Natural killer cell (primary cell): ENCODE results near the gene PKIG. TPM values are rescaled to one million over a fixed set of nuclear protein-coding genes. Genes with fewer than 3 reads are reported as not detected.
A peak's percentile ranks its signal among the peaks of the same experiment; 100 is the strongest.

Source experiments
- ATAC-seq, 3 donors: fragments of 150-1000 bp in 2 of 3; fragments of 200-7000 bp in 1 of 3; cut with Tn5 transposase; 1 replicate in 1 of 3; 2 replicates in 2 of 3; pipeline ENCODE4 v1.10.0; 2021; ENCODE audit warnings: mild to moderate bottlenecking in 2 of 3, moderate library complexity in 2 of 3
- DNase-seq, 2 donors: peaks; one replicate each; pipeline versions ENCODE4 v3.0.0 to v3.0.0-alpha.2; 2013 to 2021; ENCODE audit warnings: mixed read lengths in 1 of 2
- H3K27ac ChIP-seq: one replicate; pipeline ENCODE4 v1.5.1; 2013; ENCODE audit warnings: mild to moderate bottlenecking, low read length
- H3K27me3 ChIP-seq: one replicate; pipeline ENCODE4 v1.6.1; 2013; ENCODE audit warnings: low read length; ENCODE audit not compliant: control insufficient read depth, insufficient read depth
- H3K36me3 ChIP-seq: one replicate; pipeline ENCODE4 v1.6.1; 2013; ENCODE audit warnings: low read length; ENCODE audit not compliant: control insufficient read depth, insufficient read depth
- H3K4me1 ChIP-seq: one replicate; pipeline ENCODE4 v1.6.1; 2013; ENCODE audit warnings: low read length; ENCODE audit not compliant: control insufficient read depth, insufficient read depth
- H3K4me3 ChIP-seq: one replicate; pipeline ENCODE4 v1.5.1; 2013; ENCODE audit warnings: low read length
- H3K9me3 ChIP-seq: one replicate; pipeline ENCODE4 v1.6.1; 2013; ENCODE audit warnings: low read length; ENCODE audit not compliant: control insufficient read depth, insufficient read depth
- H3K27ac Mint-ChIP-seq, 2 donors: one replicate each; pipeline ENCODE4 v1.8.0; 2022; ENCODE audit warnings: mild to moderate bottlenecking in 2 of 2, mixed read lengths in 2 of 2, moderate library complexity in 1 of 2
- H3K27me3 Mint-ChIP-seq, 2 donors: one replicate each; pipeline ENCODE4 v1.8.0; 2022; ENCODE audit warnings: low read depth in 2 of 2, mixed read lengths in 2 of 2
- H3K36me3 Mint-ChIP-seq: one replicate; pipeline ENCODE4 v1.8.0; 2022; ENCODE audit warnings: mixed read lengths
- H3K4me1 Mint-ChIP-seq, 2 donors: one replicate each; pipeline ENCODE4 v1.8.0; 2022; ENCODE audit warnings: mixed read lengths in 2 of 2
- H3K4me3 Mint-ChIP-seq: one replicate; pipeline ENCODE4 v1.8.0; 2022; ENCODE audit warnings: mild to moderate bottlenecking, moderate library complexity, mixed read lengths
- H3K9me3 Mint-ChIP-seq, 2 donors: one replicate each; pipeline ENCODE4 v1.8.0; 2022; ENCODE audit warnings: mixed read lengths in 2 of 2
- WGBS: methylation state at CpG from one replicate; pipeline ENCODE4 v1.1.7; 2013; ENCODE audit warnings: missing lambda C conversion rate; ENCODE audit not compliant: insufficient coverage; 5-methylcytosine and 5-hydroxymethylcytosine counted together
- intact Hi-C: fragments of 100-400 bp; cut with micrococcal nuclease; formaldehyde crosslinking; loops from one replicate; pipeline ENCODE4 v1.14.2; 2022
- total RNA-seq, 4 donors: library from RNA; stranded (reverse); fragments of 120-200 nt in 1 of 4; gene quantifications; one replicate each; pipeline versions ENCODE4 v1.2.3 to v1.2.4, GENCODE V29; 2013 to 2022
- TF ChIP-seq, protein P1 (sequence below): fragments of 200-600 bp; IDR thresholded peaks from one replicate; pipeline ENCODE4 v1.8.0; 2022; ENCODE audit warnings: antibody characterized with exemption

PKIG gene
- total RNA-seq, 3 donors from 2014 or later (not counting 1 experiment from before 2014, with no cell fraction given): 0.82 to 1.5 (median 1.5) TPM

DNA sequence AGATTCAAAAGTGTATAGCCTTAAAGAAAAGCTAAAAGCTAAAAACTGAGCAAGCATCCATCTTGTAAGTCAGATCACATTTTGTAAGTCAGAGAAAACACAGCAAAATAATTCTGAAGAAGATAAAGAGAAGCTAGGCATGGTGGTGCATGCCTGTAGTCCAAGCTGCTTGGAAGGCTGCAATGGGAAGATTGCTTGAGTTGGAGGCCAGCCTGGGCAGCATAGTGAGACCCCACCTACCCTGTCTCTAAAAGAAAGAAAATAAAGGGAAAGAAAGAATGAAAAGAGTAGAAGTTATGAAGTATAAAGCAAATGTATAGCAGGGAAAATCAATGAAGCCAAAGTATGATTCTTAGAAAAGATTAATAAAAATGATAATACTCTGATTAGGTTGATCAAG lies 20.5 kb upstream of the PKIG start:
- Histone ChIP-seq H3K9me3 (no peaks in the 10 kb centered on the region), H3K4me1 (peaks cover 5% of the 10 kb centered on the region), H3K27ac (no peak overlapping the region), H3K27me3 (no peaks in the 10 kb centered on the region), H3K36me3 (no peaks in the 10 kb centered on the region), H3K4me3 (no peak overlapping the region)
- ATAC-seq (no peak), DNase-seq (no peak)
- Mint-ChIP-seq H3K9me3 (no peaks in the 10 kb centered on the region), H3K36me3 (no peaks in the 10 kb centered on the region), H3K4me3 (no peak overlapping the region), H3K27me3 (peaks cover 10 to 14% of the 10 kb centered on the region in 2 donors), H3K4me1 (peaks cover 0 to 7% of the 10 kb centered on the region in 2 donors), H3K27ac (no peak overlapping the region)
- TF ChIP-seq, protein P1, sequence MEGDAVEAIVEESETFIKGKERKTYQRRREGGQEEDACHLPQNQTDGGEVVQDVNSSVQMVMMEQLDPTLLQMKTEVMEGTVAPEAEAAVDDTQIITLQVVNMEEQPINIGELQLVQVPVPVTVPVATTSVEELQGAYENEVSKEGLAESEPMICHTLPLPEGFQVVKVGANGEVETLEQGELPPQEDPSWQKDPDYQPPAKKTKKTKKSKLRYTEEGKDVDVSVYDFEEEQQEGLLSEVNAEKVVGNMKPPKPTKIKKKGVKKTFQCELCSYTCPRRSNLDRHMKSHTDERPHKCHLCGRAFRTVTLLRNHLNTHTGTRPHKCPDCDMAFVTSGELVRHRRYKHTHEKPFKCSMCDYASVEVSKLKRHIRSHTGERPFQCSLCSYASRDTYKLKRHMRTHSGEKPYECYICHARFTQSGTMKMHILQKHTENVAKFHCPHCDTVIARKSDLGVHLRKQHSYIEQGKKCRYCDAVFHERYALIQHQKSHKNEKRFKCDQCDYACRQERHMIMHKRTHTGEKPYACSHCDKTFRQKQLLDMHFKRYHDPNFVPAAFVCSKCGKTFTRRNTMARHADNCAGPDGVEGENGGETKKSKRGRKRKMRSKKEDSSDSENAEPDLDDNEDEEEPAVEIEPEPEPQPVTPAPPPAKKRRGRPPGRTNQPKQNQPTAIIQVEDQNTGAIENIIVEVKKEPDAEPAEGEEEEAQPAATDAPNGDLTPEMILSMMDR: no peak
- intact Hi-C loops: no loop called here

DNA sequence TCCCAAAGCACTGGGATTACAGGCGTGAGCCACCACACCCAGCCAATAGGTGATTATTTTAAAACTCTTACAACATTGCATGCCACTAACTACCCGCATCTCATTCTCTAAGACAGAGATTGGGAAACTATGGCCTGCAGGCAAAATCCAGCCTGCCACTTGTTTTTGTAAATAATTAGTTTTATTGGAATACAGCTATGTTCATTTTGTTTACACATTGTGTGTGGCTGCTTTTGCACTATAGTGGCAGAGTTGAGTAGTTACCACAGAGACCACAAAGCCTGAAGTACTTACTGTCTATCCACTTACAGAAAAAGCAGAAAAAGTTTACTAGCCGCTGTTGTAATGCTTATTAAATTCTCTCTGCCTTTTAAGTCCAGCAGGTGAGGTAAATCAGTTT lies 16.4 kb upstream of the PKIG start:
- no peak overlapping the region for H3K4me3 Mint-ChIP-seq
- no peaks in the 10 kb centered on the region for H3K36me3 Mint-ChIP-seq
- no peak overlapping the region for H3K27ac Mint-ChIP-seq
- intact Hi-C loops: no loop called here
- H3K9me3 Mint-ChIP-seq: no peaks in the 10 kb centered on the region
- H3K27me3 Mint-ChIP-seq: peaks cover 0 to 3% of the 10 kb centered on the region in 2 donors
- WGBS: 77% methylated on average over 3 of the region's 3 CpGs
- H3K4me1 Mint-ChIP-seq: peaks cover 0 to 7% of the 10 kb centered on the region in 2 donors
- H3K27ac ChIP-seq: no peak overlapping the region
- H3K36me3 ChIP-seq: no peaks in the 10 kb centered on the region
- H3K4me1 ChIP-seq: peaks cover 5% of the 10 kb centered on the region
- no peaks in the 10 kb centered on the region for H3K27me3 ChIP-seq
- peak in 2 of 3 donors; percentile 55 to 79 for ATAC-seq
- DNase-seq: no peak
- H3K9me3 ChIP-seq: no peaks in the 10 kb centered on the region
- TF ChIP-seq, protein P1: no peak
- no peak overlapping the region for H3K4me3 ChIP-seq

DNA sequence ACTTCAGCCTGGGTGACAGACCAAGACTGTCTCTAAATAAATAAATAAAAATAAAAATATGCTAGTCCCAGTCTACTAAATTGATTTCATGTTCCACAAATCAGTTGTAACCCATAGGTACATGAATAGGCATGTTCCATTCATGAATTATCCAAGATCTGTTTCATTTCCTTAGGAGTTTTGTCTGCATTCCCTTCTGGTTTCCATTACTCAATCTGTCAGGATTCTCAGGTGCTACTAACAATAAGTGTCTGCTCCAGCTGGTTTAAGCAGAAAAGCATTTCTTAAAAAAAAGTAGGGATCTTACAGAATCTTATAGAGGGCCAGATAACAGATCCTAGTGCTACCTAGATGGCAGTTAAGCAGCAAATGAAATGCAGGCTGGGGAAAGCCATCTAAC lies 15.6 kb upstream of the PKIG start:
- Mint-ChIP-seq H3K4me3 (no peak overlapping the region), H3K36me3 (no peaks in the 10 kb centered on the region), H3K27me3 (peaks cover 0 to 2% of the 10 kb centered on the region in 2 donors), H3K27ac (no peak overlapping the region), H3K4me1 (peaks cover 0 to 13% of the 10 kb centered on the region in 2 donors), H3K9me3 (no peaks in the 10 kb centered on the region)
- Histone ChIP-seq H3K4me1 (peaks cover 5% of the 10 kb centered on the region), H3K36me3 (no peaks in the 10 kb centered on the region), H3K9me3 (no peaks in the 10 kb centered on the region), H3K4me3 (no peak overlapping the region), H3K27me3 (no peaks in the 10 kb centered on the region), H3K27ac (no peak overlapping the region)
- ATAC-seq (no peak), DNase-seq (no peak)
- TF ChIP-seq, protein P1: no peak
- intact Hi-C loops: no loop called here

- WGBS: no CpG with 5 or more reads among the region's 1 CpG
Measured at GRCh38 chr20:44570367-44570766, 12.0 kb upstream of the PKIG start.

More at GRCh38 chr20:44570367-44570766, 12.0 kb upstream of the PKIG start:
- no peak overlapping the region for H3K27ac ChIP-seq
- Mint-ChIP-seq H3K4me3 (no peak overlapping the region), H3K36me3 (no peaks in the 10 kb centered on the region), H3K27ac (no peak overlapping the region), H3K27me3 (no peaks in the 10 kb centered on the region), H3K4me1 (peaks cover 0 to 13% of the 10 kb centered on the region in 2 donors), H3K9me3 (no peaks in the 10 kb centered on the region)
- no peaks in the 10 kb centered on the region for H3K9me3 ChIP-seq
- H3K27me3 ChIP-seq: no peaks in the 10 kb centered on the region
- TF ChIP-seq, protein P1: no peak
- intact Hi-C loops: no loop called here
- ATAC-seq: no peak
- no peak for DNase-seq
- no peaks in the 10 kb centered on the region for H3K36me3 ChIP-seq
- peaks cover 5% of the 10 kb centered on the region for H3K4me1 ChIP-seq
- no peak overlapping the region for H3K4me3 ChIP-seq
